BLaER1 treated with 17β-estradiol and CSF1 and Interleukin-3, amounts not matched to agents 10 nM and 100 nM (cell line): ENCODE data around the gene RASA1.
A peak's percentile ranks its signal among the peaks of the same experiment; 100 is the strongest.

Experiments
- H3K27ac ChIP-seq, 11 experiments: shearing (Covaris generic); formaldehyde crosslinking; 2 replicates each; pipeline ENCODE4 v1.8.1; 2022
- H3K27me3 ChIP-seq, 11 experiments: shearing (Covaris generic); formaldehyde crosslinking; 2 replicates each; pipeline ENCODE4 v1.8.1; 2022
- H3K36me3 ChIP-seq, 11 experiments: shearing (Covaris generic); formaldehyde crosslinking; 2 replicates each; pipeline ENCODE4 v1.8.1; 2022
- H3K4me1 ChIP-seq, 10 experiments: shearing (Covaris generic); formaldehyde crosslinking; 2 replicates each; pipeline ENCODE4 v1.8.1; 2022
- H3K4me2 ChIP-seq, 11 experiments: shearing (Covaris generic); formaldehyde crosslinking; 2 replicates each; pipeline ENCODE4 v1.8.1; 2022
- H3K4me3 ChIP-seq, 10 experiments: shearing (Covaris generic); formaldehyde crosslinking; 2 replicates each; pipeline ENCODE4 v1.8.1; 2022
- H3K9ac ChIP-seq, 11 experiments: shearing (Covaris generic); formaldehyde crosslinking; 2 replicates each; pipeline ENCODE4 v1.8.1; 2022
- H3K9me3 ChIP-seq, 11 experiments: shearing (Covaris generic); formaldehyde crosslinking; replicated peaks in 1 of 11; 2 replicates each; pipeline ENCODE4 v1.8.1; 2022
- H4K20me1 ChIP-seq, 11 experiments: shearing (Covaris generic); formaldehyde crosslinking; 2 replicates each; pipeline ENCODE4 v1.8.1; 2022
- Cebpa-rat ChIP-seq, 11 experiments: shearing (Covaris generic); IDR thresholded peaks; 2 replicates each; pipeline ENCODE4 v1.8.1; 2022

The RASA1 gene

DNA sequence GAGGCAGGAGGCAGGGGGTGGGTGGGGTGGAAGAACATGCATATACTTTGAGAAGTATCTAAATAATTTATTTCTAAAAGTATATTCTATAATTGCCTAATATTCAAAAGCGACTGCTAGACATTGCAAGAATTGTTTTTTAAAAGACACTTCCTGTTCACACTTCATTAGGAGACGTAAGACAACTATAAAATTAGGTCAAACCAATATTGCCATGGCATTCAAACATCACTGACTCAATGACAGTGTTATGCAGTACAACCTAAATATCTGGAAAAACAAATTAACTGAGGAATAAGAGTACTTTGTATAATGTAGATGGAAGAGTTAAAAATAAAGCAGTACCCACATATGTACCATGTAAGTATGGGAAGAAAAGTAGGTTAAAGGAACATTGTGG, 140.5 kb downstream of the RASA1 start:
- no peak for TF ChIP-seq Cebpa-rat (IDR thresholded peaks at IDR 0.05)

DNA sequence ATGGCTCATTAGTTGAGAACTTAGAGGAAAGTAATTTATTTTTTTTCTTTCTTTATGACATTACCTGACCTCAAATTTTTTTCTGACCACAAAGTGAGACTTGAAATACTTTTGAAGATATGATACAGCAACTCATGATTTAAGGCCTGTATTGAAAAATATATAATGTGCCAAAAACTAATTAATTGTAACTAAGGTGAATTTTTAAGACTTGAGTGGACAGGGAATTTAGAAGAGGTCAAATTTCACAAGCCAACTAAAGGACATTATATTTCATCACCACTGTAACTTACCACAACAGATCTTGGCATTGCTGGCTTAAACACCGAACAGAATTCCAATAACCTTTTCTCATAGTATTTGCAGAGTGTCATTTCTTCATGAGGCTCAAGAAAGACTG, 143.2 kb downstream of the RASA1 start:
- Histone ChIP-seq H3K27me3 (no peaks in the 10 kb centered on the region), H3K4me3 (peak overlapping the region; percentile 80 to 99 (median 91); a peak in 14 of 20 replicates), H4K20me1 (peaks cover 5 to 55% (median 18%) of the 10 kb centered on the region in 11 experiments; a peak in 18 of 22 replicates), H3K36me3 (peaks cover 45 to 52% (median 49%) of the 10 kb centered on the region in 11 experiments), H3K9me3 (no peaks in the 10 kb centered on the region), H3K4me2 (peak overlapping the region; percentile 68 to 88 (median 80); a peak in 21 of 22 replicates), H3K27ac (peak overlapping the region in 3 of 11 experiments; percentile 83 to 88 (median 86); a peak in 1 of 22 replicates), H3K9ac (peak overlapping the region in 8 of 11 experiments; percentile 86 to 94 (median 88); a peak in 9 of 22 replicates), H3K4me1 (peaks cover 13 to 50% (median 20%) of the 10 kb centered on the region in 10 experiments)
- no peak for TF ChIP-seq Cebpa-rat (IDR thresholded peaks at IDR 0.05)

More for the DNA sequence above, 140.5 kb downstream of the RASA1 start:
- H3K4me1 ChIP-seq = peaks cover 11 to 61% (median 17%) of the 10 kb centered on the region in 10 experiments
- H3K9me3 ChIP-seq = no peaks in the 10 kb centered on the region
- H3K27ac ChIP-seq = no peak overlapping the region
- H4K20me1 ChIP-seq = peaks cover 5 to 82% (median 40%) of the 10 kb centered on the region in 11 experiments; a peak in 18 of 22 replicates
- no peak overlapping the region for H3K9ac ChIP-seq
- peaks cover 72 to 79% (median 77%) of the 10 kb centered on the region in 11 experiments for H3K36me3 ChIP-seq
- H3K4me2 ChIP-seq = no peak overlapping the region
- H3K4me3 ChIP-seq = no peak overlapping the region
- no peaks in the 10 kb centered on the region for H3K27me3 ChIP-seq

DNA sequence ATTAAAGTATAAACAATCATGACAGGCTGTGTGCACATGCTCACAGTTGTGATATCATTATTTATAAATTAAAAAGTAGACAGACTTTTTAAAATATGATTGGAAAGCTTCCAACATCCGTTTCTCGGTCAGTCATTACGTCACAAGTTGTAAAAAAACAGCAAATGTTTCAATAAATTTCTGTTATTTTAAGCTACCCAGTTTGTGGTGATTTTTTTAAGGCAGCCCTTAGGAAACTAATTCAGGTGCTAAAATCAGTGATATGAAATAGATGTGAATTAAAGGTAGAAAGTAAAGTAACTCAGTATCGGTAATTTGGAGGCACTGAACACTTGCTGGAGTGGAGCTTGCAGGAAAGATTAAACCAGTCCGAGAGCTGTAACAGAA, 143.9 kb downstream of the RASA1 start:
- Histone ChIP-seq H3K9ac (peak overlapping the region; percentile 86 to 94 (median 88)), H4K20me1 (peaks cover 4 to 49% (median 12%) of the 10 kb centered on the region in 11 experiments; a peak in 15 of 22 replicates), H3K4me3 (peak overlapping the region; percentile 80 to 99 (median 91)), H3K27me3 (no peaks in the 10 kb centered on the region), H3K4me1 (peaks cover 13 to 45% (median 20%) of the 10 kb centered on the region in 10 experiments), H3K27ac (peak overlapping the region; percentile 75 to 94 (median 86)), H3K36me3 (peaks cover 39 to 45% (median 43%) of the 10 kb centered on the region in 11 experiments), H3K9me3 (no peaks in the 10 kb centered on the region), H3K4me2 (peak overlapping the region; percentile 68 to 88 (median 80))
- no peak for TF ChIP-seq Cebpa-rat (IDR thresholded peaks at IDR 0.05)

DNA sequence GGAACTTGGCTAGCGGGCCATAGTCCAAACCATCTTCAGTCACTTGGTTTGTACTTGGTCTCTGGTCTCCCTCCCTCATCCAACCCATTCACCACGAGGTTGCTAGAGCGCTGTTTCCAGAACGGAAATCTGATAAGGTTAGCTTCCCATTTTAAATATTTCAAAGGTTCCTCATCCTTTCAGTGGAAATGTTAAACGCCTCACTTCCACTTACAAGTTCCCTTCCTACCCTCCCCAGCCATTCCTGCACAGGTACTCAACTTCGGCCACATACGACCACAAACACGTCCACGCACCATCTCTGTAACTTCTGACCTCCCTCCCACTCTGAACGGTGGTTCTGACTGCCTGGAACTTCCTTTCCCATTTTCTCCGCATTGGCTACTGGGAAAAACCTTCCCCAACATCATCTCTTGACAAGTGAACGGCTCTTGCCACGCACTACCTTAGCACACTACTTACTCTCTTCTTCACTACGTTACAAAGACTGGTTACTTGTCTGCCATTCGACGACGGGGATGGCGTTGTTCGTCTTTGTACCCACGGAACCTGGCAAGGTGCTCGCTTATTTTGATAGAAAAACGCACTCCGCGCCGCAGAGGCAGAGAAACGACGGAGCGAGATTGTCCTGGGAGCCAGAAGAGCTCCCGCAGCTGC, 144.4 kb downstream of the RASA1 start:
- Histone ChIP-seq H3K36me3 (peaks cover 34 to 40% (median 38%) of the 10 kb centered on the region in 11 experiments), H3K9me3 (no peaks in the 10 kb centered on the region), H3K27ac (peak overlapping the region; percentile 75 to 94 (median 86)), H3K9ac (peak overlapping the region; percentile 86 to 94 (median 88)), H3K4me3 (peak overlapping the region; percentile 80 to 99 (median 91)), H4K20me1 (peaks cover 0 to 43% (median 9%) of the 10 kb centered on the region in 11 experiments; a peak in 12 of 22 replicates), H3K27me3 (no peaks in the 10 kb centered on the region), H3K4me2 (peak overlapping the region; percentile 68 to 88 (median 80)), H3K4me1 (peaks cover 13 to 40% (median 20%) of the 10 kb centered on the region in 10 experiments)
- no peak for TF ChIP-seq Cebpa-rat (IDR thresholded peaks at IDR 0.05)

DNA sequence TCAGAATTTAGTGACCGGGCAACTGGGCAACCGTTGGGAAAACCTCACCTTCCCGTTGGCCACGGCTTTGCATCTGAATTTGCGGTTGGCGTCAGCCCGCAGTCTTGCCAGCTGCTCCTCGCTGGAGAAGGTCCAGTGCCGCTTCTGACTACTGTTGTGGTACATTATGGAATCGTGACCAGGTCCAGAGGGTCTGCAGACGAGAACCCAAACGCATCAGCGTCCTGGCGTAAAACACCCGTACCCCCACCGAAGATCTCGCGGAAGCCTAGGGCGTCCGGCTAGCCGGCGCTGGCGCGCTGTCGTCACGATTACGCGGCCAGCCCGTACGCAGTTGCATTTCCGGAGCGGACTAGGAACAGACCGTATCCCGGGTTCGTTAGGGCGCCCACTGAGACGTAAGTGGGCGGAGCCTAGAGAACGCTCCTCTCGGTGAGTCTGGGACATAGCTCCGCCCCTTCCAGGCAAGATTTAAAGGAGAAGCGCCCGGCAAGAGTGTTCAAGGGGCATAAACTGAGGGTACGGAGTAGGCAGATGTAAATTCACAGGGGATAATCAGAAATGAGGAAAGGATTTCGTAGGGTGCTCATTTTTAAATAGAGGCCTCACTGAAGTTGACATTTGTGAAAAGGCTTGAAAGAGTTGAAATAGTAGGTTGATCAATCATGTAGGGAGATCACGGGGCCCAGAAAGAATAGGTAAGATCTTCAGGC, 145.1 kb downstream of the RASA1 start, which contains the start of gene CCNH:
Gene CCNH (minus strand): TSS at position 301 of the 713 bp plus-strand sequence. CDS start 136 bp downstream, at position 165.
- Histone ChIP-seq H3K9ac (peak within 1 kb of the TSS; percentile 86 to 94 (median 88)), H3K27ac (peak within 1 kb of the TSS; percentile 75 to 94 (median 86)), H3K4me2 (peak within 1 kb of the TSS; percentile 68 to 88 (median 80)), H3K4me1 (peaks cover 13 to 34% (median 20%) of the 10 kb centered on the region in 10 experiments), H3K9me3 (no peaks in the 10 kb centered on the region), H3K4me3 (peak within 1 kb of the TSS; percentile 80 to 99 (median 91)), H4K20me1 (peaks cover 0 to 37% (median 9%) of the 10 kb centered on the region in 11 experiments; a peak in 12 of 22 replicates), H3K27me3 (no peaks in the 10 kb centered on the region), H3K36me3 (peaks cover 27 to 33% (median 31%) of the 10 kb centered on the region in 11 experiments)
- TF ChIP-seq Cebpa-rat (IDR thresholded peaks at IDR 0.05) = no peak

DNA sequence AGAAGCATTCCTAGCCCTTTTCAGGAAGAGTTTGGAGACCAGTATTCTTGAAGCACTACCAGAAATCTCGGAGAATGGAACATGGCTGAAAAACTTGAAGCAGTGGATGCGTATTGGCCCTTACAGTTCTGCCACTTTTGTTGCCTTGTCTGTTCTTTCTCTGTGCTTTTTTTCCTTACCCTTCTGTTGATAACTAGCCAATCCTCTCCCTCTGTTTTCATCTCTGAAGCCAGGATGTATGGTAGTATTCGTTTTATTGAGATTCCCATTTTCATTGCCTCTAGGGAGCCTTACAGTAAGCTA, 145.6 kb downstream of the RASA1 start:
- H3K4me2 ChIP-seq = peak overlapping the region; percentile 57 to 88 (median 76)
- peak overlapping the region; percentile 80 to 99 (median 91) for H3K4me3 ChIP-seq
- TF ChIP-seq Cebpa-rat (IDR thresholded peaks at IDR 0.05) = no peak
- H4K20me1 ChIP-seq = peaks cover 0 to 33% (median 9%) of the 10 kb centered on the region in 11 experiments; a peak in 12 of 22 replicates
- peaks cover 13 to 33% (median 20%) of the 10 kb centered on the region in 10 experiments for H3K4me1 ChIP-seq
- peaks cover 23 to 28% (median 26%) of the 10 kb centered on the region in 11 experiments for H3K36me3 ChIP-seq
- peak overlapping the region; percentile 86 to 94 (median 88) for H3K9ac ChIP-seq
- no peaks in the 10 kb centered on the region for H3K27me3 ChIP-seq
- peak overlapping the region; percentile 3 to 94 (median 83); a peak in 20 of 22 replicates for H3K27ac ChIP-seq
- no peaks in the 10 kb centered on the region for H3K9me3 ChIP-seq

DNA sequence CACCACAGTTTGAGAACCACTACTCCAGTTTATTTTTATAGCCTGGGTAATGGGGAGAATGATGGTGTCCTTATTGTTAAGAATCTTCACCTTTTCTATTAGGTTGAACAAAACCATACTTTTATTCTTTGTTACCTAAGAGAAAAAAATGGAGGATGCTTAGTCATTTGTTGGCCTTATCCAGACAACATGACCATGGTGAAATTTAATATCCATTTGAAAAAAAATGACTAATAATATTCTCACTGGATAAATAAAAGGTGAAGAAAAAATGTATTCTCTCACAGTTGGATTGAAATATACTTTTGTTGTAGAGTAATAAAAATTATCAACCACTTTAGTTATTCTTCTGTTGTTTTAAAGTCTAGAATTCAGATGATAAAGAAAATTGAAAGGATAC, 150.8 kb downstream of the RASA1 start:
- Histone ChIP-seq H3K27me3 (no peaks in the 10 kb centered on the region), H4K20me1 (no peaks in the 10 kb centered on the region), H3K9me3 (no peaks in the 10 kb centered on the region), H3K4me3 (no peak overlapping the region), H3K36me3 (no peaks in the 10 kb centered on the region), H3K9ac (no peak overlapping the region), H3K4me2 (no peak overlapping the region), H3K4me1 (peaks cover 0 to 2% (median 0%) of the 10 kb centered on the region in 10 experiments; a peak in 1 of 20 replicates), H3K27ac (no peak overlapping the region)
- no peak for TF ChIP-seq Cebpa-rat (IDR thresholded peaks at IDR 0.05)

DNA sequence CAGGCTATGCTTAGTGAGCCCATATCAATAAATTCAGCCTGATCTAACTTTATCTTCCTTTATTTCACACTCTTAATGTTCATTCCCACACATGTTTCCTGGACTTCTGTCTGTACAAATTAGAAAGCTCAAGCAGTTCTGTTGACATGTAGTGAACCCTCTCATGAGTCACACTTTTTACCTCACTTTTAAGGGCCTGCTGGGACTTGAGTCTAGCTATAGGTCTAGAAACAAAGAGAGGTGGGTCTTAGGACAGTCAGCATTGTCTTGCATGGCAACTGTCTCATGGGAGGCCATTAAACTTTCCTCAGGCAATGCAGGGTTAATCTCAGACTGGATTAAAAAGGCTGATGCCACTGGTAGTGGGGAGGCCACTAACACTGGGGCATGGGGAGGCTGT, 153.6 kb downstream of the RASA1 start:
- H3K4me1 ChIP-seq = no peaks in the 10 kb centered on the region
- H4K20me1 ChIP-seq = no peaks in the 10 kb centered on the region
- H3K27ac ChIP-seq = no peak overlapping the region
- H3K36me3 ChIP-seq = no peaks in the 10 kb centered on the region
- H3K4me3 ChIP-seq = no peak overlapping the region
- TF ChIP-seq Cebpa-rat (IDR thresholded peaks at IDR 0.05) = no peak
- H3K27me3 ChIP-seq = no peaks in the 10 kb centered on the region
- H3K9me3 ChIP-seq = no peaks in the 10 kb centered on the region
- no peak overlapping the region for H3K9ac ChIP-seq
- no peak overlapping the region for H3K4me2 ChIP-seq

DNA sequence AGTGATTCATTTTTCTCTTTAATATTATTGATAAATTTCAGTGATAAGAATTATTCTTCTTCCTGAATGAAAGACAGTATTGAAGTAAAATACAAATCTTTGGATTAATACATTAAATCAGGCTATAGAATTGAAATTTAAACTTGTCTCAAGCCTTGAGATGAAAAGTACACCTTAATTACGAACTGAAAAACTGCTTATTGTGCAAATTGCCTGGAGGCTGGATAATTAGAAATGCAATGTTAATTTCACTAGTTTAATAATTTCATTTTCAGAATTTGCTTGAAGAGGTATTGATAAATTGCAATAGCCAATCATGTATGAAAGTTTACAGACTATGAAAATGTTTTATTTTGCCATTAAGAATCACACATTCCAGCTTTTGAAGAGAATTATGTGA, 156.1 kb downstream of the RASA1 start:
- no peak overlapping the region for H3K4me2 ChIP-seq
- no peaks in the 10 kb centered on the region for H3K36me3 ChIP-seq
- H3K9ac ChIP-seq = no peak overlapping the region
- no peak overlapping the region for H3K27ac ChIP-seq
- no peak overlapping the region for H3K4me3 ChIP-seq
- H3K9me3 ChIP-seq = no peaks in the 10 kb centered on the region
- no peaks in the 10 kb centered on the region for H3K27me3 ChIP-seq
- H3K4me1 ChIP-seq = no peaks in the 10 kb centered on the region
- no peak for TF ChIP-seq Cebpa-rat (IDR thresholded peaks at IDR 0.05)
- H4K20me1 ChIP-seq = no peaks in the 10 kb centered on the region
